Rectal smooth muscle tissue (tissue), 1 donor: ENCODE measurements around the gene SETD7.

Experiments
- H3K27ac ChIP-seq: one replicate; pipeline ENCODE4 v1.7.0; 2013; ENCODE audit warnings: low read depth, low read length, inconsistent platforms
- H3K27me3 ChIP-seq: one replicate; pipeline ENCODE4 v1.7.0; 2013; ENCODE audit warnings: low read length; ENCODE audit not compliant: control insufficient read depth, insufficient read depth
- H3K36me3 ChIP-seq: one replicate; pipeline ENCODE4 v1.7.0; 2013; ENCODE audit warnings: low read length; ENCODE audit not compliant: control insufficient read depth, insufficient read depth
- H3K4me1 ChIP-seq: one replicate; pipeline ENCODE4 v1.7.0; 2013; ENCODE audit warnings: low read length; ENCODE audit not compliant: control insufficient read depth, insufficient read depth
- H3K4me3 ChIP-seq: one replicate; pipeline ENCODE4 v1.7.0; 2013; ENCODE audit warnings: low read length
- H3K9ac ChIP-seq: one replicate; pipeline ENCODE4 v1.7.0; 2013; ENCODE audit warnings: low read length

SETD7 gene

DNA sequence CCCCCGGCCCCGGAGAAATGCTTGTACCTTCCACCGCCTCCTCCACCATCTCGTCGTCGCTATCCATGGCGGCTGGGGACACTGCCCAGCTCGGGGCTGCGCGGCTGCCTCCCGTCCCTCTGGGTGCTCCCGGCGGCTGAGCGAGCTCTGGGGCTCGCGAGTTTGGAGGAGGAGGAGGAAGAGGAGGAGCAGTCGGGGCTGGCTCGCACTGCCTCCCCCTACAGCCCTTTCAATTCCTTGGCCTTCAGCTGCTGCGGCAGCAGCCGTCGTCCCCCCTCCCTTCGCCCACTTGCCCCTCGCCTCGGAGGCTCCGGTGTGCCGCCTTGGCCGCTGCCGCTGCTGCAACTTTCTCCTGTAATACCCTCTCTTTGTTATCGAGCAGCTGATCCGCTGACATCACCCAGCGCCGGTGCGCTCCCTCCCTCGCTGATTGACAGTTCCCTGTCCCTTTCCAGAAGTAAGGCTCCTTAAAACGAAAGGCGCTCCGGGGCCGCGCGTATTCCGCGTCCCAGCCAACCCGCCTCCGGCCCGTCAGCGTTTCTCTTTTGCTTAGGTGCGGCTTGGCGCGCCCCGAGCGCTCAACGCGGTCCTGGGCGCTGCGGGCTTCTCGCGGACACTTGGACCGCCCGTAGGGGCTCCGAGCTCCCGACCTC lies at the start of gene SETD7:
Gene SETD7 (minus strand): TSS at position 149 of the 653 bp plus-strand sequence. CDS start 82 bp downstream, at position 67.
- Histone ChIP-seq H3K4me1 (peaks cover 36% of the 10 kb centered on the region), H3K27me3 (no peaks in the 10 kb centered on the region), H3K4me3 (peak within 1 kb of the TSS; percentile 96), H3K36me3 (no peaks in the 10 kb centered on the region), H3K9ac (peak within 1 kb of the TSS; percentile 89), H3K27ac (peak within 1 kb of the TSS; percentile 93)

DNA sequence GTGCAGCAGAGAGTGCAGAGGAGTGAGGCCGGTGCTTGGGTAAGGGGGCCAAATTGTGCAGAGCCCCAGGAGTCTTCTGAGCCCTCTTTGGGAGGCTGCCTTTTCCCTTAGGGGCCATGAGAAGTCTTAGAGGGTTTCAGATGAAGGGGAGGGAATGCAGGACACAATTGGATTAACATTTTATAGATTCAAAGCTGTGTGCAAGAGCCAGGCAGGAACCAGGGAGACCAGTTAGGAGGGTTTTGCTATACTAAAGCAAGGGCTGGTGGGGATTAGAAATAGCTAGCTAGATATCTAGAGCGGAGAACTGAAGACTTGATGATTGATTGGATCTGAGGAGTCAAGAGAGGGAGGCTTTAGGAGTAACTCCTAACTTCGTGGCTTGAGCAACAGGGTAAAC lies 49.5 kb upstream of the SETD7 start:
- H3K4me1 ChIP-seq, result no peaks in the 10 kb centered on the region
- H3K9ac ChIP-seq, result no peak overlapping the region
- no peak overlapping the region for H3K4me3 ChIP-seq
- H3K36me3 ChIP-seq, result no peaks in the 10 kb centered on the region
- H3K27ac ChIP-seq, result no peak overlapping the region
- no peaks in the 10 kb centered on the region for H3K27me3 ChIP-seq

DNA sequence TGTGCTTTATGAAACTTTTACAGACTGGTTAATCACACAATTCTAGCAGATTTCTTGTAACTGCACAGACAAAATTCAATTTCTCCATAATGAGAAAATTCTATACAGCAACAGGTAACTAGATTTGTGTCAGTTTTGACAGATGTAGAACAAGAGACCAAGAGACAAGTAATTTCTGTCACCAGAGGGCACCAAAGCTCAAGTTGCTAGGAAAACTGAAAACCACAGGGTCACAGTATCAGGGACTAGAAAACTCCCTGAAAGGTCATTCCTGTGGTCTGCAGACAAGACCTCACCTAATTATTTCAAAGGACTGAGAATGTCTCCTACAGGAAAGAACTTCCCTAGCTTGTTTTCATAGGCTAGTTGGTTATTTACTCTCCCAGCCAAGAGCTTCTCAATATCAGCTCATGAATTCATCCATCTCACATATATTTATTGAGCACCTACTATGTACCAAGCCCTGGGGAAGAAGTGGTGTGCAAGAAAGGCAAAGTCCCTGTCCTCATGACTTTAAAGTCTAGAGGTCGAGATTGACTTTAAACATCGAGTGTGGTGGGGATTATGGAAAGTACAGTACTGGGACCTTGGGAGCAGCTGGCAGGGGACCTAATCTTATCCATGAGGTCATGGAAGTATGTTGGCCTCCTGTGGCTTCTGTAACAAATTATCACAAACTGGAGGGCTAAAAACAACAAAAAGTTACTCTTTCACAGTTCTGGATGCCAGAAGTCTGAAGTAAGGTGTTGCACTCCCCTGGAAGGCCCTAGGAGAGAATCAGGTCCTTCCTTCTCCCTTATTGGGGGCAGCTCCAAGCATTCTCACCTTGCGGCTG lies 47.8 kb upstream of the SETD7 start:
- Histone ChIP-seq H3K27ac (no peak overlapping the region), H3K27me3 (no peaks in the 10 kb centered on the region), H3K9ac (no peak overlapping the region), H3K4me1 (no peaks in the 10 kb centered on the region), H3K36me3 (no peaks in the 10 kb centered on the region), H3K4me3 (no peak overlapping the region)

DNA sequence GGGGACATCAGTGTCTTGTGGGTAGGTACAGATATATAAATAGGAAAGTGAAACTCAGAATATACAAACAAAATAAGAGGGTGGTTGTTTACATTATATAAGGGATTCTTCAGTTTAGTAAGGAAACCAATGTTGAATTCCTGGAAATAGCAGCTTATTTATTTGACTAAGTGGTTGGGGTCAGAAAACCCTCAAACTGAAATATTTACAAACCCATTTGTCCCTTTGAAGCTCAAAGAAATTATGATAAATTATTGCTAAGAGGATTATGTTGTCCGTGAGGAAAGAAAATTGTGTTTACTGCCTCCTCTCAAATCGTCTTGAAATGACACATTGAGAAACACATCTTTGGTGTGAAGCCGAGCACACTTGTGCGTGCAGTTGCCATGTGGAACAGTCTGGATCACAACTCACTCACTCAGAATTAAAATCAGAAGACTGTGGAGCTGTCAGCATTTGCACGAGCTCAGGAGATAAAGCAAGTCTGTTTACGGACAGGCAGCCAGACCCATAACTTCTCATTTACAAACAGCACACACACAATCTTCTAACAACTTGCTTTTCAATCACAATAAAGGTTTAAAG lies 46.8 kb upstream of the SETD7 start:
- H3K27ac ChIP-seq, result no peak overlapping the region
- no peak overlapping the region for H3K9ac ChIP-seq
- H3K36me3 ChIP-seq, result no peaks in the 10 kb centered on the region

DNA sequence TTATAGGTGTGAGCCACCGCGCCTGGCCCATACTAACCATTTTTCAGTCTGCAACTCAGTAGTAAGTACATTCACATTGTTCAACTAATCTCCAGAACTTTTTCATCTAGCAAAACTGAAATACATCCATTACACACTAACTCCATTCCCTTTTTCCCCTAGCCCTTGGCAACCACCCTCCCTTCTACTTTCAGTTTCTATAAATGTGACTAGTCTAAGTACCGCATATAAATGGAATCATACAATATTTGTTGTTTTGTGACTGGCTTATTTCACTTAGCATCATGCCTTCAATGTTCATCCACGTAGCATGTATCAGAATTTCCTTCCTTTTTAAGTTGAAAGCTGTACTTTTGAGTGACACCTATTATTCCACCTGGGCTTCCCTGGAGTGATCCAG lies 44.6 kb upstream of the SETD7 start:
- H3K36me3 ChIP-seq, result no peaks in the 10 kb centered on the region
- H3K27me3 ChIP-seq, result no peaks in the 10 kb centered on the region
- no peak overlapping the region for H3K9ac ChIP-seq
- no peaks in the 10 kb centered on the region for H3K4me1 ChIP-seq
- no peak overlapping the region for H3K27ac ChIP-seq
- H3K4me3 ChIP-seq, result no peak overlapping the region

More for the DNA sequence above, 46.8 kb upstream of the SETD7 start:
- no peak overlapping the region for H3K4me3 ChIP-seq
- no peaks in the 10 kb centered on the region for H3K4me1 ChIP-seq
- no peaks in the 10 kb centered on the region for H3K27me3 ChIP-seq

DNA sequence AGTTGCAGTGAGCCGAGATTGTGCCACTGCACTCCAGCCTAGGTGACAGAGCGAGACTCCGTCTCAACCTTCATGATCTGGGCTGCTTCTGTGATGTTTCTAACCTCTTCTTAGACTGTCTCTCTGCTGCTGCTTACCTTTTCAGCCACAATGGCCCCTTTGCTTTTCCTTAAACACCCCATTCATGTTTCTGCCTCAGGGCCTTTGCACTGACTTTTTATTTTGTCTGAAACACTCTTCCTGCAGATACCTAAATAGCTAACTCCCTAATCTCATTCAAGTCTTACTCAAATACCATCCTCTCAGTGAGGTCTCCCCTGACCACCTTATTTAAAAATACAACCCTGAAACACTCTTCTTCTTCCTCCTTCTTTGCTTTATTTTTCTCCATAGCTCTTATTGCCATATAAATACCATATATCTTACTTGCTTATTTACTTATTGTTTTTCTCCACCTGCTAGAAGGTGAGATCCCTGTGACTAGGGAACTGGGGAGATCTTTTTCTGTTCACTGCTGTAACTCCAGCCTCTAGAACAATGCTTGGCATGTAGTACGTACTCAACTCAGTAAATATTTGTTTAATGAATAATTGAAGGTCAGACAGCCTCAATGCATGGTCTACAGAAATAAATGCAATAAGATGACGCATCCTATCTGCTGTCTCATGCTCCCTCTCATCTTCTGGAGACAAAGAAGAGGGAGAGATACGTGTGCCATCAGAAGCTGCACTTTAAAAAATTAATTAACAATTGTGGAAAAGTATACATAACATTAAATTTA lies 43.8 kb upstream of the SETD7 start:
- Histone ChIP-seq H3K27me3 (no peaks in the 10 kb centered on the region), H3K9ac (no peak overlapping the region), H3K36me3 (no peaks in the 10 kb centered on the region), H3K4me1 (no peaks in the 10 kb centered on the region), H3K27ac (no peak overlapping the region), H3K4me3 (no peak overlapping the region)

DNA sequence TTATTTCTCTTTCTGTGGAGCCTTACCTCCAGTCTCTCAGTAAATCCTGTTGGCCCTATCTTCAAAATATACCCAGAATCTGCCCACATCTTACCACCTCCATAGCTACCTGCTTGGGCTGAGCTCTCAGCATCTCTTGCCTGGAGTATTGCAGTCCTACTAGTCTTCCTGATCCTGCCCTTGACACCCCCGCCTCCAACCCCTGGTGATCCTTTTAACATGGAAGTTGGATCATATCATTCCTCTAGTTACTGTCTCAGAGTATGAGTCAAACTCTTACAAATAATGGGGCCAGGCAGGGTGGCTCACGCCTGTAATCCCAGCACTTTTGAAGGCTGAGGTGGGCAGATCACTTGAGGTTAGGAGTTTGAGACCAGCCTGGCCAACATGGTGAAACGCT lies 43.1 kb upstream of the SETD7 start:
- Histone ChIP-seq H3K4me1 (no peaks in the 10 kb centered on the region), H3K27ac (no peak overlapping the region), H3K27me3 (no peaks in the 10 kb centered on the region), H3K4me3 (no peak overlapping the region), H3K9ac (no peak overlapping the region), H3K36me3 (no peaks in the 10 kb centered on the region)

DNA sequence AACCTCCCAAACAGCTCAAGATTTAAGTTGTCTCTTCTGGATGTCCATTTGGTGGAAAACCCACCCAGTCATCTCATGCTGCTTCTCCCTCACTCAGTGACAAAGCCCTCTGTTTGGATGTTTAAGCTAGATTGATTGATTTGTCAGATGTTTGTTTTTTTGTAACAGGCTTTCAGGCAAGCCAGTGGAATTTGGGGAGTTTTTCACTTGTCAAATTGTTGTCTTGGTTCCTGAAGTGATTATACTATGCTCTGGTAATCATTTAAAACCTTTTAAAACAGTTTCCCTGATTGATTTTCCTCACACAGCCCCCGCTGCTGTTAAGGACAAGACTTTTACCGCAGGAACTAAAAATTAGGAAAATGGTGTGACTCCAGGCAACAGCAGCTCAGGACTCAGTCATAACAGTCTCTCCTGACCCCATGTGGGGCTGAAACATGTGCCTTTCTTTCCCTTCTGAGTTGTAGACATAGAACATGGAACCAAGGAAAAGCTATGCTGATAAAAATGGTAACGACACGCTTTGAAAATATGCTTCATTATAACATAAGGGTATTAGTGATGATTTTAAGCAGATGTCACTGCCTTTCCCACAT lies 40.8 kb upstream of the SETD7 start:
- Histone ChIP-seq H3K27me3 (no peaks in the 10 kb centered on the region), H3K27ac (no peak overlapping the region), H3K36me3 (no peaks in the 10 kb centered on the region), H3K4me1 (no peaks in the 10 kb centered on the region), H3K9ac (no peak overlapping the region), H3K4me3 (no peak overlapping the region)

DNA sequence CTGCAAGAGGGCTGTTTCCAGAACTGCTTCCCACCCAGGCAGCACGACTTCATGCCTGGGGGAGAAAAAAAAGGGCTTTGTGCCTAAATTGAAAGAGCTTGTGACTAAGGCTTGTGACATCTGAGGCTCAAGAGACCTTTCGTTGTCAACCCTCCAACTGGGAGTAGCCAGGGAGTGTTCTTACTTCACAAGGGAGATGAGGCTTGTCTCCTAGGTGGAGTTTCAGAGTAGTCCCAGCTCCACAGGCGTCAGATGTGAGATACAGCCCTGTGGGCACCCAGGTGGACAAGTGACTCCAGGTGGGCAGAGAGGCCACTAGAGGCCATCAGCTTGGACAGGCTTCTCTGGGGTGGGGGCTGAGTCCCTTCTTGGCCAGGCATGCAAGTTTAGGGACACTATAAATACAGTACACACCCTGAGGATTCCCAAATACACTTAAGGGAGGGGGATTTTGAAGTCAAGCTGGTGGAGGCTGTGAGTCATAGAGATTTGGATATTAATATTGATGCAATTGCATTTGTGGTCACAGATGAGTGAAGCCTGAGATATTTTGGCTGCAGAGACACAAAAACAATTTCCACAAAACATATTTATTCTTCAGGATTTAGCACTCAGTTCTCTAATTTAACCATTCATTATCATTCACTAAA lies 40.1 kb upstream of the SETD7 start:
- Histone ChIP-seq H3K27ac (no peak overlapping the region), H3K4me1 (no peaks in the 10 kb centered on the region), H3K27me3 (no peaks in the 10 kb centered on the region), H3K9ac (no peak overlapping the region), H3K36me3 (no peaks in the 10 kb centered on the region), H3K4me3 (no peak overlapping the region)

DNA sequence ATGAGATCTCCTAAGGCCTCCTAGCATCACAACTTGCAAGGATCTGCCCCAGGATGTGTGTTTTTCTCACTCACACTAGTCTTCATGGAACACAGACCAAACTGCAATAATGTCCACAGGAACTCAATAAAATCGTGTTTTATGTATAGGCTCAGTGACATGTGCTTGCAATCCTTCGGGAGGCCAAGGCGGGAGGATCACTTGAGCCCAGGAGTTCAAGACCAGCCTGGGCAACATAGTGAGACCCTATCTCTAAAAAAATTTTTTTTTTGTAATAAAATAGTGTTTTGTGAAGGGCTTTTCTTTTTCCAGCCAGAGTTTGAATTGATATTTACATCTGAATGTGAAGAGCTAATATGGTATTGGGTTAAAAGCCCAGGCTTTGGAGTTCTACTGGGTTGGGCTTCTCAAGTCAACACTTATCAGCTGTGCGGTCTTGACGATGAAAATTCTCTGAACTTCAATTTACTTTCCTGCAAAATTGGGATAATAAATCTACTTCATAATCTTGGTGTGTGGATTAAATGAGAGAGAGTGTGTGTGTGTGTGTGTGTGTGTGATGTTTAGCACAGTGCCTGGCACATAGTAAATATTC lies 38.7 kb upstream of the SETD7 start:
- Histone ChIP-seq H3K36me3 (no peaks in the 10 kb centered on the region), H3K4me1 (no peaks in the 10 kb centered on the region)

DNA sequence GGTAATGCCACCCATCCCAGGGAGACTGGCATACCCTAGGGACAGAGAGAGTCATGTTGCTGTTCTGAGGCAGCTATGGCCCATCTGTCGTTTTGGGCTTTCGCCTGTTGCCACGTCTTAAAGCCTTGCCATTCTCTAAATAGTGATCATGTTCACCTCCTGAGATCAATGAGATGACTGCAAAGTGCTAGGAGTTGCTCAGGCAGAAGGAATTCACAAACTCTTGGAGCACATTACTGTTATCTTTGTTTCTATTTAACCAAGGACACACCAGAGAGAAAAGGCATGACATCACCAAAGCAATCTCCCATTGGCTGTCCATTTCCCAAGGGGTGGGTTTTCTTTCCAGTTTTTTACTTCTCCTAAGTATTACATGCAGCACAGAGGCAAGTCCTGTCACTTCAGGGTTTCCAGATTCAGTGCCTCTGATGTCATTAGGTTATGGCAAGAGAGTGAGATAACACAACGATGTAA lies 37.1 kb upstream of the SETD7 start:
- H3K27me3 ChIP-seq, result no peaks in the 10 kb centered on the region
- H3K4me1 ChIP-seq, result no peaks in the 10 kb centered on the region
- no peak overlapping the region for H3K4me3 ChIP-seq
- no peak overlapping the region for H3K9ac ChIP-seq
- no peaks in the 10 kb centered on the region for H3K36me3 ChIP-seq
- no peak overlapping the region for H3K27ac ChIP-seq

More for the DNA sequence above, 38.7 kb upstream of the SETD7 start:
- no peaks in the 10 kb centered on the region for H3K27me3 ChIP-seq
- H3K27ac ChIP-seq, result no peak overlapping the region
- H3K9ac ChIP-seq, result no peak overlapping the region
- no peak overlapping the region for H3K4me3 ChIP-seq
